ENCODE results near the gene MAPK12. TPM values are rescaled to one million over a fixed set of nuclear protein-coding genes. Genes with fewer than 3 reads are reported as not detected.
A peak's percentile ranks its signal among the peaks of the same experiment; 100 is the strongest.

MAPK12 gene
- total and polyA plus RNA-seq, 4 donors = 0.83 to 2.8 (median 1.9) TPM

DNA sequence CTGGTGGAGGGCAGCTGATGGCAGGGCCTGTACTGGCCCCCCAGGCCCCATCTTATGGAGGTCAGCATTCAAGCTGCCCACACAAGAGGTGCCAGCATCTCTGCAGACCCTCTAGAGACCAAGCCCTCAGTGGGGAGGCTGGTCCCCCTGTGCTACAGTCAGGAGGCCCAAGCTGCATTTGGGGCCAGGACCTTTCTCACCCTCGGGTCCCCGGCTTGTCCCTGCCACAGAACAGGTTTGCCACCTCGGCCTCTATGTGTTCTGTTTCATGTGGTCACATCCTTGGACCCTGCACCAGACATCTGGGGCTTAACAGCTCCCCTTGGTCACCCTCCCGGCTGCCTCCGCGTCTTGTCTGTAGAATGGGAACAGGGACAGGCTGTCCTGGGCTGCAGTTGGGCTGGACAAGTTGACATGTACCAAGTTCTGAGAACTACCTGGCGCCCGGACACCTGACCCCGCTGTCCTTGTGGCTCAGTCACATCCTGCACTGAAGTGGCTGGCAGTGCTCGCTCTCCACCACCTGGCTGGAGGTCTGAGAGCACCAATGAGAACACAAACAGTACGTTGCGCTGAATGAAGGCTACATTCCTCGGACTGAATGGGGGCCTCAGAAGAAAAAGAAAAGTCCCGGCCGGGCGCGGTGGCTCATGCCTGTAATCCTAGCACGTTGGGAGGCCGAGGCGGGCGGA is 48.7 kb upstream of the MAPK12 start:
- Histone ChIP-seq H3K27me3 (ENCODE audit: control insufficient read depth in 4 of 4, insufficient read depth in 4 of 4, low read length in 3 of 4) (no peaks in the 10 kb centered on the region), H3K36me3 (ENCODE audit: control insufficient read depth in 4 of 4, insufficient read depth in 3 of 4, low read depth in 1 of 4, low read length in 3 of 4) (no peaks in the 10 kb centered on the region), H3K9me3 (ENCODE audit: control insufficient read depth in 4 of 4, low read length in 3 of 4) (no peaks in the 10 kb centered on the region), H3K9ac (ENCODE audit: low read depth in 1 of 2, low read length in 2 of 2) (no peak overlapping the region), H3K27ac (ENCODE audit: low read depth in 1 of 2, low read length in 2 of 2) (no peak overlapping the region), H3K4me3 (ENCODE audit: low read depth in 1 of 3, low read length in 3 of 3) (no peak overlapping the region), H3K4me1 (ENCODE audit: control insufficient read depth in 4 of 4, insufficient read depth in 4 of 4, low read length in 3 of 4) (peaks cover 0 to 31% (median 12%) of the 10 kb centered on the region in 4 donors)
- TF ChIP-seq JUND (IDR thresholded peaks at IDR 0.05) (no peak), RAD21 (IDR thresholded peaks at IDR 0.05) (no peak), SP1 (IDR thresholded peaks at IDR 0.05) (no peak), HNF4A (conservative IDR thresholded peaks at IDR 0.05) (no peak), GABPA (IDR thresholded peaks at IDR 0.05 in 1 of 2, conservative IDR thresholded peaks at IDR 0.05 in 1 of 2) (no peak), FOXA2 (IDR thresholded peaks at IDR 0.05) (no peak), YY1 (IDR thresholded peaks at IDR 0.05) (no peak), FOXA1 (IDR thresholded peaks at IDR 0.05) (no peak)
- TF ChIP-seq, protein P1, sequence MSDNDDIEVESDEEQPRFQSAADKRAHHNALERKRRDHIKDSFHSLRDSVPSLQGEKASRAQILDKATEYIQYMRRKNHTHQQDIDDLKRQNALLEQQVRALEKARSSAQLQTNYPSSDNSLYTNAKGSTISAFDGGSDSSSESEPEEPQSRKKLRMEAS (IDR thresholded peaks at IDR 0.05) = no peak
- TF ChIP-seq, protein P2, sequence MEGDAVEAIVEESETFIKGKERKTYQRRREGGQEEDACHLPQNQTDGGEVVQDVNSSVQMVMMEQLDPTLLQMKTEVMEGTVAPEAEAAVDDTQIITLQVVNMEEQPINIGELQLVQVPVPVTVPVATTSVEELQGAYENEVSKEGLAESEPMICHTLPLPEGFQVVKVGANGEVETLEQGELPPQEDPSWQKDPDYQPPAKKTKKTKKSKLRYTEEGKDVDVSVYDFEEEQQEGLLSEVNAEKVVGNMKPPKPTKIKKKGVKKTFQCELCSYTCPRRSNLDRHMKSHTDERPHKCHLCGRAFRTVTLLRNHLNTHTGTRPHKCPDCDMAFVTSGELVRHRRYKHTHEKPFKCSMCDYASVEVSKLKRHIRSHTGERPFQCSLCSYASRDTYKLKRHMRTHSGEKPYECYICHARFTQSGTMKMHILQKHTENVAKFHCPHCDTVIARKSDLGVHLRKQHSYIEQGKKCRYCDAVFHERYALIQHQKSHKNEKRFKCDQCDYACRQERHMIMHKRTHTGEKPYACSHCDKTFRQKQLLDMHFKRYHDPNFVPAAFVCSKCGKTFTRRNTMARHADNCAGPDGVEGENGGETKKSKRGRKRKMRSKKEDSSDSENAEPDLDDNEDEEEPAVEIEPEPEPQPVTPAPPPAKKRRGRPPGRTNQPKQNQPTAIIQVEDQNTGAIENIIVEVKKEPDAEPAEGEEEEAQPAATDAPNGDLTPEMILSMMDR (IDR thresholded peaks at IDR 0.05; ENCODE audit: low read depth, low read length, missing input control) = no peak
- TF ChIP-seq, protein P3, sequence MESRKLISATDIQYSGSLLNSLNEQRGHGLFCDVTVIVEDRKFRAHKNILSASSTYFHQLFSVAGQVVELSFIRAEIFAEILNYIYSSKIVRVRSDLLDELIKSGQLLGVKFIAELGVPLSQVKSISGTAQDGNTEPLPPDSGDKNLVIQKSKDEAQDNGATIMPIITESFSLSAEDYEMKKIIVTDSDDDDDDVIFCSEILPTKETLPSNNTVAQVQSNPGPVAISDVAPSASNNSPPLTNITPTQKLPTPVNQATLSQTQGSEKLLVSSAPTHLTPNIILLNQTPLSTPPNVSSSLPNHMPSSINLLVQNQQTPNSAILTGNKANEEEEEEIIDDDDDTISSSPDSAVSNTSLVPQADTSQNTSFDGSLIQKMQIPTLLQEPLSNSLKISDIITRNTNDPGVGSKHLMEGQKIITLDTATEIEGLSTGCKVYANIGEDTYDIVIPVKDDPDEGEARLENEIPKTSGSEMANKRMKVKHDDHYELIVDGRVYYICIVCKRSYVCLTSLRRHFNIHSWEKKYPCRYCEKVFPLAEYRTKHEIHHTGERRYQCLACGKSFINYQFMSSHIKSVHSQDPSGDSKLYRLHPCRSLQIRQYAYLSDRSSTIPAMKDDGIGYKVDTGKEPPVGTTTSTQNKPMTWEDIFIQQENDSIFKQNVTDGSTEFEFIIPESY (IDR thresholded peaks at IDR 0.05) = no peak
- DNase-seq (ENCODE audit: low spot score) = no peak
- 92% methylated on average over 21 of the region's 21 CpGs for WGBS

DNA sequence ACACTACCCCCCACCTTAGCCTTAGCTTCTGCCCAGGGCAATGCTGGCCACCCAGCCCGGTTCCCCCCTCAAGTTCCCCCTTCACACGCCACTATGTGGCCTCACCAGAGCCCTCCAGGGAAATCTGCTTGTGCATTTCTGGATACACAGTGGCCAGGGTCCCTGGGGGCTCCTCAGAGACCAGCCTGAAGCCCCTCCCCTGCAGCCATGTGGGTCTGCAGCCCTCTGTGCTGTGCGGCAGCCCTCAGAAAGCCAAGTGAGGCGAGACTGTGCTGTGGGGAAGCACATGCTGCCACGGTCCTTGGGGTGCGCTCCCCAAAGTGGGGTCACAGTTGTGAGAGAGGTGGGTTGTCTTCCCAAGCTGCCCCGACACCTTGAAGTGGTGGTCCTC is 48.1 kb upstream of the MAPK12 start:
- H3K9me3 ChIP-seq (ENCODE audit: control insufficient read depth in 4 of 4, low read length in 3 of 4) = no peaks in the 10 kb centered on the region
- peak overlapping the region in 1 of 2 donors; percentile 71 for H3K27ac ChIP-seq (ENCODE audit: low read depth in 1 of 2, low read length in 2 of 2)
- H3K4me1 ChIP-seq (ENCODE audit: control insufficient read depth in 4 of 4, insufficient read depth in 4 of 4, low read length in 3 of 4) = peaks cover 0 to 37% (median 17%) of the 10 kb centered on the region in 4 donors
- TF ChIP-seq EGR1 (IDR thresholded peaks at IDR 0.05; ENCODE audit: low read depth in 2 of 2) (no peak), GABPA (IDR thresholded peaks at IDR 0.05 in 1 of 2, conservative IDR thresholded peaks at IDR 0.05 in 1 of 2) (no peak), FOXA2 (IDR thresholded peaks at IDR 0.05) (no peak), HNF4G (IDR thresholded peaks at IDR 0.05) (no peak), NR2F2 (IDR thresholded peaks at IDR 0.05) (no peak), RAD21 (IDR thresholded peaks at IDR 0.05) (no peak), YY1 (IDR thresholded peaks at IDR 0.05) (no peak), JUND (IDR thresholded peaks at IDR 0.05) (no peak), SP1 (IDR thresholded peaks at IDR 0.05) (no peak), HNF4A (conservative IDR thresholded peaks at IDR 0.05) (no peak), RXRA (IDR thresholded peaks at IDR 0.05) (no peak), FOXA1 (IDR thresholded peaks at IDR 0.05) (no peak), TAF1 (conservative IDR thresholded peaks at IDR 0.05) (no peak)
- TF ChIP-seq, protein P1 (IDR thresholded peaks at IDR 0.05) = no peak
- TF ChIP-seq, protein P3 (IDR thresholded peaks at IDR 0.05) = no peak
- TF ChIP-seq, protein P4, sequence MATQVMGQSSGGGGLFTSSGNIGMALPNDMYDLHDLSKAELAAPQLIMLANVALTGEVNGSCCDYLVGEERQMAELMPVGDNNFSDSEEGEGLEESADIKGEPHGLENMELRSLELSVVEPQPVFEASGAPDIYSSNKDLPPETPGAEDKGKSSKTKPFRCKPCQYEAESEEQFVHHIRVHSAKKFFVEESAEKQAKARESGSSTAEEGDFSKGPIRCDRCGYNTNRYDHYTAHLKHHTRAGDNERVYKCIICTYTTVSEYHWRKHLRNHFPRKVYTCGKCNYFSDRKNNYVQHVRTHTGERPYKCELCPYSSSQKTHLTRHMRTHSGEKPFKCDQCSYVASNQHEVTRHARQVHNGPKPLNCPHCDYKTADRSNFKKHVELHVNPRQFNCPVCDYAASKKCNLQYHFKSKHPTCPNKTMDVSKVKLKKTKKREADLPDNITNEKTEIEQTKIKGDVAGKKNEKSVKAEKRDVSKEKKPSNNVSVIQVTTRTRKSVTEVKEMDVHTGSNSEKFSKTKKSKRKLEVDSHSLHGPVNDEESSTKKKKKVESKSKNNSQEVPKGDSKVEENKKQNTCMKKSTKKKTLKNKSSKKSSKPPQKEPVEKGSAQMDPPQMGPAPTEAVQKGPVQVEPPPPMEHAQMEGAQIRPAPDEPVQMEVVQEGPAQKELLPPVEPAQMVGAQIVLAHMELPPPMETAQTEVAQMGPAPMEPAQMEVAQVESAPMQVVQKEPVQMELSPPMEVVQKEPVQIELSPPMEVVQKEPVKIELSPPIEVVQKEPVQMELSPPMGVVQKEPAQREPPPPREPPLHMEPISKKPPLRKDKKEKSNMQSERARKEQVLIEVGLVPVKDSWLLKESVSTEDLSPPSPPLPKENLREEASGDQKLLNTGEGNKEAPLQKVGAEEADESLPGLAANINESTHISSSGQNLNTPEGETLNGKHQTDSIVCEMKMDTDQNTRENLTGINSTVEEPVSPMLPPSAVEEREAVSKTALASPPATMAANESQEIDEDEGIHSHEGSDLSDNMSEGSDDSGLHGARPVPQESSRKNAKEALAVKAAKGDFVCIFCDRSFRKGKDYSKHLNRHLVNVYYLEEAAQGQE (IDR thresholded peaks at IDR 0.05) = no peak
- TF ChIP-seq, protein P2 (IDR thresholded peaks at IDR 0.05; ENCODE audit: low read depth, low read length, missing input control) = no peak
- TF ChIP-seq, protein P5, sequence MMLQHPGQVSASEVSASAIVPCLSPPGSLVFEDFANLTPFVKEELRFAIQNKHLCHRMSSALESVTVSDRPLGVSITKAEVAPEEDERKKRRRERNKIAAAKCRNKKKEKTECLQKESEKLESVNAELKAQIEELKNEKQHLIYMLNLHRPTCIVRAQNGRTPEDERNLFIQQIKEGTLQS (IDR thresholded peaks at IDR 0.05) = no peak
- H3K9ac ChIP-seq (ENCODE audit: low read depth in 1 of 2, low read length in 2 of 2) = no peak overlapping the region
- WGBS = 85% methylated on average over 7 of the region's 7 CpGs
- no peaks in the 10 kb centered on the region for H3K36me3 ChIP-seq (ENCODE audit: control insufficient read depth in 4 of 4, insufficient read depth in 3 of 4, low read depth in 1 of 4, low read length in 3 of 4)
- H3K27me3 ChIP-seq (ENCODE audit: control insufficient read depth in 4 of 4, insufficient read depth in 4 of 4, low read length in 3 of 4) = no peaks in the 10 kb centered on the region
- no peak overlapping the region for H3K4me3 ChIP-seq (ENCODE audit: low read depth in 1 of 3, low read length in 3 of 3)
- no peak for DNase-seq (ENCODE audit: low spot score)

Measured in liver (tissue), 9 donors.